ENCODE results near the gene REEP6.

- TF ChIP-seq CTCF (IDR thresholded peaks at IDR 0.05) (no peak), POLR2A (IDR thresholded peaks at IDR 0.05) (no peak)
Observed at GRCh38 chr19:1483979-1484428, 7.0 kb upstream of the REEP6 start.

All from testis (tissue), 2 donors.